HG03439 (cell line): Measurements from ENCODE around the gene SH3RF3.

Source experiments
- ATAC-seq: cut with Tn5 transposase; IDR thresholded peaks from one replicate; pipeline ENCODE4 v1.9.1; 2021; ENCODE audit warnings: mild to moderate bottlenecking, moderate library complexity; ENCODE audit not compliant: unreplicated experiment

Gene SH3RF3

DNA sequence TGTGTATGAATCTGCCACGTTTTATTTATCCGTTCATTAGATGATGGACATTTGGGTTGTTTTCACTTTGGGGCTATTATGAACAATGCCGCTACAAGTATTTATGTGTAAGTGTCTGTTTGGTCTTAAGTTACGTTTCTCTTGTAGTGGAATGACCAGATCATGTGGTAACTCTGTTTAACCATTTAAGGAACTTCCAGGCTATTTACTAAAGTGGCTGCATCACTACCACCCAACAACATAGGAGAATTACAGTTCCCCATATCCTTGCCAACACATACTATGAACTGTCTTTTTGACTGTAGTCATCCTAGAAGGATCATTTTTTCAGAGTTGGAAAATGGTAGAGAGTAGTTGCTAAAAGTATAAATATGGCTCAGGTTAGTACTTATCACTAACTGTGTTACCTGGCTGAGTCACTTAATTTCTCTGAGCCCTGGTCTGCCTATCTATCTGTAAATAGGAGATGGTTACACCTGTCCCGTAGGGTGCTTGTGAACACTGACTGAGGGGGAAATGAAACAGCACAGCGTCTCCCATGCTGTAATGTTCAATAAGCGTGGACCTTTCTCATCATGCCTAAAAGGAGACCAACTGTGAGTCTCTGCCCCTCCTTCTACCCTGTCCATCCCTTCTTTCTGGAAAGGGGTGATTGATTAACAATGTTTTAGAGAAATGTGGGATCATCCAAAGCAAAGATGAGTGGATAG lies 103.1 kb downstream of the SH3RF3 start:
- ATAC-seq = no peak

DNA sequence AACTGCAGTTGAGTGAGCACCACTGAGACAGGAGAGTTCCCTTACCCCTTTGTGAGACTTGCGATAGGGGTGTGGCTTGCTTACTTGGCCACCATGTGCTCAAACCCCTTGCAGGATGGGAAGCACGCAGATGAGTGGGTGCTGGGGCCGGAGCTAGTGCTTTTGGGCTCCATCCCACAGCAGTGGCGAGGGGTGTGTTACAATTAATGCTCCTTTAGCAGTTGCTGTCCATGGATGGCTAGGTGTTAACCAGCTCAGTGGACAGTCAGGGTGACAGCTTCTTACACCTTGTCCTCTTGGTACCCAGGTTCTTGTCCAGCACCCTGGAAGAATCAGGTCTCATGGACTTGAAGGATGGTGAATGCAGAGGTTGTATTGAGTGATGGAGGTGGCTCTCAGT lies 103.9 kb downstream of the SH3RF3 start:
- no peak for ATAC-seq

DNA sequence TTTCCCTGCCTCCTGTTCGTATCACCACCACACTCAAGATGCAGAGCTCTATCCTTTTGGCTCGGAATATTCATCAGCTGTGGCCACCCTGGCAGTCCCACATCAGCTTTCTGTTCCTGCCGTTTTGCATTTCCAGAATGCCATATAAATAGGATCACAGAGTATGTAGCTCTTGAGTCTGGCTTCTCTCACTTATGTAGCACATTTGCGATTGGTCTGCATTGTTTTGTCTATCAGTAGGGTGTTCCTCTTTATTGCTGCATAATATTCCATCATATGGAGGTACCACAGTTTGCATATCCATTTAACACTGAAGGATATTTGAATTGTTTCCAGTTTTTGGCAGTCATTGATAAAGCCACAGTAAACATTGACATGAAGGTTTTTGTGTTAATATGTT lies 104.6 kb downstream of the SH3RF3 start:
- no peak for ATAC-seq

DNA sequence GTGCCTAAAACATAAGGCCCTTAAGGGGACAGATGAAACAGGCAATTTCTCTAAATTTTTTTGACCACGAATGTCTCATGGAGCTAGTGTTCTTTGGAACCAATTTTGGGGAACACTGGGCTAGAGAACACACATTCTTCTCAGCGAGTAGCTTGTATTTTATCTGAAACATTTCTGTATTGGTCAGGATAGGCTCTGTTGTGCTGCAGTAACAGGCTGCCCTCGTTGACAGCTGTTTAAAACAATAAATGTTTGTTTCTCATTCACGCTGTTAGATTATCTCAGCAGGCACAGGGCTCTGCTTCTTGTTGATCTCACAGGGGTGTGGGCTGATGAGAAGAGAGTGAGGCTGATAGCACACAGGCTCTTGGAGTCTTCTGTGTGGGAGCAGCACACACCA lies 105.3 kb downstream of the SH3RF3 start:
- ATAC-seq = no peak

DNA sequence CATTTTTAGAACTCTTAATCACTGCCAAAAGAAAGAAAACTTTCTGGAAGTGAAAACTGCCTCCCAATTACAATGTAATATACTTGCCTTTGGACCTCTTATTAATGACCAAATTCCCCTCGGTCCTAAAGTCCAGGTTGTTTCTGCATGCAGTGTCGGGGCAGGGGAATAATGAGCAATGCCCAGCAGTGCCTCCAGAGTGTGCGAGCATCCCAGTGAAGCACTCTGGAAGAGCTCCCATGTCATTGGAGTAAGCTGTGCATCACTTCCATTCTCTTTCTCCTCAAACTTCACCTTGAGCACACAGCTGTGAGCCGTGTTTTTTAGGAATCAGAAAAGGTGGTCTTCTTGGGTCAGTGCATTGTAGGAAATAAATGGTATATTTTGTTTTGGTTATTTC lies 107.1 kb downstream of the SH3RF3 start:
- ATAC-seq = no peak

DNA sequence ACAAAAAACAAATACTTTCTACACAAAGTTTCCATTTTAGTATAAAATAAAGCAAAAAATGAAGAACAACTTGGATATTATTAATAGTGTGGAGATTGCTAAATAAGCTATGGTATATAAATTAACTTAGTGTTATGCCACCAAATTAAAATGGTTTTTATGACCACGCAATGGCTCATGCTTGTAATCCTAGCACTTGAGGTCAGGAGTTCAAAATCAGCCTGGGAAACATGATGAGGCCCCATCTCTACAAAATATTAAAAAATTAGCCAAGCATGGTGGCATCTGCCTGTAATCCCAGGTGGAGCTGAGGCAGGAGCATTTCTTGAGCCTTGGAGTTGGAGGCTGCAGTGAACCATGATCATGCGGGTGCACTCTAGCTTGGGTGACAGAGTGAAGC lies 108.8 kb downstream of the SH3RF3 start:
- no peak for ATAC-seq

DNA sequence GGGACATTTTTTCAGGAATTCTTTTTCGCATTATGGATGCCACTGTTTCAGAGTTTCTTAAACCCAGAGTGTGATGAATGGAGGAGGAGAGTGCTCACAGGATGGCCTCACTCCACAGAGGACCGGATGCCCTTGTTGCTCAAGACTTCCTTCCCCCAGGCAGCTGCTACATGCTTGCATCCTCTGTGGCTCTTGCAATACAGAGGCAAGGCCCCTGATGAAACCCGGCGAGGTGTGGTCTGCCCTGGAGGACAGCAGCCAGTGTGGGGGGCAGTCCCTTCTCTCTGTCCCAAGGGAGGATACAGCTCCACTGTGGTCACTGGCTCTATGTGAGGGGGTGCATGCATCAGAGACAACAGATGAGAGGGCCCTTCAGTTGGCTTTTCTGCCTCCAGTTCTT lies 109.6 kb downstream of the SH3RF3 start:
- no peak for ATAC-seq

DNA sequence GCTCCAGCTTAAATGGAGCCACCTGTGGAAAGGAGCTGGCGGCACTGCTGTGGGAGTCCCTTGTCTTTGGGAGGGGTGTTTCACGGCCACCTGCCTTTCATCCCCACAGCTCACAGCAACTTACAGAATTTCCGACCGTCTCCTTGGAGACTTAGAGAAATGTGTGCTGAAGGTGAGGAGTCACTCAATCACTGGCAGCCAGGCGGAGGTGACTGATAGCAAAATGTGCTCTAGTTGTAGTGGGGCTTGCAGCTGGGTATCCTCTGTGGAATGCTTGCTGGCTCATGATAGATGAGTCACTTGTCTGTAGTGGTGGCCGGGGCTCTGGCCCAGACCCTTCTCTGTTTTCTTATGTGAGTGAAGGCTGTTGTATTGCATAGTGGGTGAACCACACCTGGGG lies 110.7 kb downstream of the SH3RF3 start:
- no peak for ATAC-seq

DNA sequence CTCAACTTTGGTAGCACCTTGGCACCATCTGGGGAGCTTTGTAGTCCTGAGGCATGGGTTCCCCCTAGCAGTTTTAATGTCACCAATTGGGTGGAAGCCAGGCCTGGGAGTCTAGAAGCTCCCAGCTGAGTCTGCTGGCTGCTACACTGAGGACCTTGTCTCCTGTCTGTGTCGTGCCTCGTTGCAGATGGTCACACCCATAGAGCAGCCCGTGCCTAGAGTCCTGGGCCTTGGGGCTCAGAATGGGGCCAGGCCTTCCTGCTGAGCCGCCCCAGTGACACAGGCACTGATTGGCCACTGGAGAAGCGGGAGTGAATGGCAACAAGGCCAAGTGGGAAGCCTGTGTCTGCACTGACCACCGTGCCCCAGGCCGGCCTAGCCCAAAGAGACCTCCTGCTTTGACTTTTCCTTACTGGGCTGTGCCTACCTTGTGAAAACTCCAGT lies 113.2 kb downstream of the SH3RF3 start:
- no peak for ATAC-seq

DNA sequence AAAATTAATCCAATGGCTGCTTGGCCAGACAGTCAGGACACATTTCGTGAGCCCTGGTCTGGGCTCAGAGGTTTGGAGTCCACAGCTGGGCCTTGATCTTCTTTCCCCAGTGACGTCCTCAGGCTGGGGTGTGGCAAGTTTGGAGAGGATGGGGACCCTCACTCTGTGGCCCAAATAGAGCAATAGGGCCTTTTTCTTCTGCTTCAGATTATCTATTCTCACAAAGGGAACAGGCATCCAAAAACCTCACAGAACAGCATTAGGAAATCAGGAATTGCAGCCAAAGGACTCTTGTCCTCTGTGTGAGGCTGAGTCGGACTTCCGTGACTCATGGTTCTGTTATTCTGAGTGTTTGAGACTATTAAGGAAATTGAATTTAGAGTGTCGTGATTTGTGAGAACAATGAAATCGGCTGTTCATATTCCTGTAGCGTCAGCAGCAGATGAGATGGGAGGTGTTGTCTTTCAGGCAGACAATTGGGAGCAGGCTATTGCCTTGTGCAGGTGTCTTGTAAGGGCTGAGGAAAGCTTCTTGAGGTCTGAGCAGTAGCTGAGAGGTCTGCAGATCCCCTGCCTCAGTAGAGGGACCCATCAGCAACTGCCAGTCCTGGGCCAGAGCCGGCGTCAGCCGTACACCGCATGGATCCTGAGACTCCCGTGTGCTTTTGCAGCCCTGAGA lies 113.8 kb downstream of the SH3RF3 start:
- no peak for ATAC-seq

DNA sequence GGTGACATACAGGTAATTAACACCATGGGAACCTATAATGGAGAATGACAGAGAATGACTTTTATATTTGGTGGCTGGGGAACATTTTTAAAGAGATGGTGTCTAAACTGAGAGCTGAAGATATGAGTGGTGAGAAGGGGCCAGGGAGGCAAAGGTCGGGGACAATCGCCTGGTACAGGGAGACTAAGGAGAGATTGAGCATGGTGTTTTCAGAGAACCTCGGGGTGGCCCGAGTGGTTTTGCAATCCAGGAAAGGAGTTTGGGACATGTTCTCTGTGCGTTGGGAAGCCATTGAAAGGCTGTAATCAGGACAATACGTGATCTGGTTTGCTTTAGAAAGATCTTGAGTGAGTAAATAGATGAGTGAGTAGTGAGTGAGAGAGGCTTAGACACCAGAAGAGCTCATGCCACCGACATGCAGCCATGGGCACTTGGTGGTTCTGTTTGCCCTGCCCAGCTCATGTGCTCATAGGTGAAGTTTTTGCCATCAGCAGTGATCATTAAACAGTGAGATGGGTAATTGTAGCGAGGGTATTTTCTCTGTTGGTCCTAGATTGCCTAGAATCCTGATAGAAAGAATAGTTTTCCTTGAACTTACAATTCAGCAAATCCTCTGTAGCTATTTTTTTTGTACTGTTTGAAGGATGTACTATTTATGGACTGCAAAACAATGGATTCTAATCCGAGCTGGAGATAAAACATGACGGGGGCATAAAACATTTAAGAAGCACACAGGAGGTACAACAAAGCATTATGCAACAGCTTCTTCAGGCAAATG lies 114.7 kb downstream of the SH3RF3 start:
- no peak for ATAC-seq

DNA sequence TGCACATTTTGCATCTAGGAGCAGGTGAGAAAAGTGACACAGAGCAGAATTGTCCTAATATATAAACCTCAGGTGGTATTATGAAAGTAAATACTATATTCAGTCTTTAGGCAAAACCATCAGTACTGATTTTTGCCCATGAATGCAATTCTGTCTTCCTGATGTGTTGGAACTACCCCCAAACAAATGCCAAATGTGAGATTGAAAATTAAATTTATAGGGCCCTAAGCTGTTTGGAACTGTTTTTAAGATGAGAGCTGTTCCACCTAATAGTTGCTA lies 115.2 kb downstream of the SH3RF3 start:
- ATAC-seq = no peak

DNA sequence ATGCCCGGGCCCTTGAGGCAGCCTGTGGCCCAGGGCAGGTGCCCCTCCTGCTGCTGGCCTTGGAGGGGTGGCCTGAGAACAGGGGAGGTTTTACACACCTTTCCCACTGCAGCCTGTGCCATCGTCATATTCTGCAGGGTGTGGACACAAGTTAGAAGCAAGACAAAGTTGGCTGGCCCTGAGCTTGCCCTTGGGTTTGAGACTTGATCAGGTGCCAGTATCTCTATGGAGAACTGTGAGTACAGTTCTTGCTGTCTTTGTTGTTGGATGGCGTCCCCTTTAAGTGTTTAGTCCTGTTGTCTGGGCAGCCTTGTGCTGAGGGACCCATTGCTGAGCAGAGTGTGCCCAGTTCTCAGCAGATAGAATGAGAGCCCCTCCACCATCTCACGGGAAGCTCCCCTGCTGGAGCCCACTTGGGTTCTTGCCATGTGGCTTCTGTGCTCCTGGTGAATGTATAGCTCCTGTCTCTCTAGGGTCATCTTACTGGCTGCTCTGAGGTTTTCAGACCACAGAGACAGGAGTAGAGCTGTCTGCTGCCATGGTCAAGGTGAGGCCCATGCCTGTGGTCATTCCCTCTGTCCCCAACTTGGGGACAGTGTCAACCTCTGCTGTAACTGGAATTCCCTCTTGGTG lies 115.9 kb downstream of the SH3RF3 start:
- ATAC-seq = no peak

DNA sequence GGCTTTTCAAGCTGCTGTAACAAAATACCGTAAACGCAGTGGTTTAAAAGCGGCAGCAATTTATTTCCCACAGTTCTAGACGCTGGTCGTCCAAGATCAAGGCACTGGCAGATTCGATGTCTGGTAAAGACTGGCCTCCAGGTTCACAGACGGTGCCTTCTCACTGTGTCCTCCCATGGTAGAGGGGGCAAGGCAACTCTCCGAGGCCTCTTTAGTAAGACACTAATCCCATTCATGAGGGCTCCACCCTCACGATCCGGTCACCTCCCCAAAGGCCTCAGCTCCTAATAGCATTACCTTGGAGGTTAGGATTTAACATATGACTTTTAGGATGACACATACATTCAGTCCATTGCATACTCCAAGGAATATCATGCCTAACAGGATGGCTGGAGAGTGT lies 117.2 kb downstream of the SH3RF3 start:
- ATAC-seq = no peak

DNA sequence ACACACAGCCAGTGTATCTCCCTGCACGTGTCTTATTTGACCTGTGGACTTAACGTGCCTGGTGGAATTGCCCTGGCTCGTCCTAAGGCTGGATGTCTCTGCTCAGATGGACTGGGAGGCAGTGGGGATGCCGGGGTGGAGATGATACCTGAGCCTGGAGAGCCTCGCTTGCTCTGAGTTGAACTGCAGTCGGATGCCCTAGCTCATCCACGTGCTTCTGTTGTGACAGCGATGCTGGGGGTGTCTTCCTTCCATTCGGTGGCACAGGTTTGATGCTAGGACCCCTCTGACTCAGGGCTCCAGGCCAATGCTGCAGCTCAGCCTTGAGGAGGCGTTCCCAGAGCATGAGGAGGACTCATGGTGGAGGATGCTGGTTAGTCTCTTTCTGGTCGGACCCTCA lies 117.6 kb downstream of the SH3RF3 start:
- ATAC-seq = no peak

DNA sequence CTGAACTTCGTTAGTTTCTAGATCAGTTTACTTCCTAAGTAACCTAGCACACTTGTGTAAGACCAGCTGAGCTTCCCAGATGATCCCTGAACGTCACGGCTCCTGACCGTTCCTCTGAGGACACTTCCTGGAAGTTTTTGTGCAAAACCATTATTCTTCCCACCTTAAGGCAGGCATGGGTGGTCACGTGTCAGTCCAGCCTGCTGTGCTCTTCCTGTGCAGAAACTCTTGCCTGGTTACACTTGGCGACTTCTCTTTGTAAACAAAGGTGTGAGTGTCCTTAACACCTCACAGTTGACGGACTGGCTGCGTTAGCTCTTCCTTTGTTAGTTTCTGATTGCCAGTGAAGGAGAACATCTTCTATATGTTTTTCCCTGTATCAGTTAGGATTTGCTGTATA lies 118.3 kb downstream of the SH3RF3 start:
- ATAC-seq = no peak

DNA sequence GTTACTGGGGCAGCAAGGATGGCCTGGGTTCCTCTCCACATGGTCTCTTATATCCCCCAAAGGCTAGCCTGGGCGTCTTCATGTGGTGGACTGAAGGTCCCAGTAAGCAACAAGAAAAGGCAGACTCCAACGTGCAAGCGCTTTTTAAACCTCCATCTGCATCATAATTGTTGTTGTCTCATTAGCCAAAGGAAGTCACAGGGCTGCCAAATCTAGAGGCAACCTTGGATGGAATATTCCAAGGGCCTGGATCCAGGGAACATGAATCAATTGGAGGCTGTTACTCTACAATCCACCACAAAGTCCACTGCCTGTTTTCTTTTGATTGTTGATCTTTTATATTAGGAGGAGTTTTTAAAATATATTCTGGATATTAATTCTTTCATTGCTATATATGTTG lies 118.8 kb downstream of the SH3RF3 start:
- no peak for ATAC-seq

DNA sequence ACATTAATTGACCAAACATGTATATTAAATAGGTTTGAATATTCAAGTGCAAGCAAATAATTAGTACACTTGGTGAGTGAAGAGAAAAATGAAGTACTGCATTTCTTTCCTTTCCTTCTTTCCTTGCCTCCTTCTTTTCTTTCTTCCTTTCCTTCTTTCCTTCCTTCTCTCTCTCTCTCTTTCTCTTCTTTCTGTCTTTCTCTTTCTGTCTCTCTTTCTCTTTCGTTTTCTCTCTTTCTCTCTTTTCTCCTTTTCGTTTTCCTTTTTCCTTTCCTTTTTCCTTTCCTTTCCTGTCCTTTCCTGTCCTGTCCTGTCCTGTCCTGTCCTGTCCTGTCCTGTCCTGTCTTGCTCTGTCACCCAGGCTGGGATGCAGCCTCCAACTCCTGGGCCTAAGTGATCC lies 119.6 kb downstream of the SH3RF3 start:
- ATAC-seq = no peak

DNA sequence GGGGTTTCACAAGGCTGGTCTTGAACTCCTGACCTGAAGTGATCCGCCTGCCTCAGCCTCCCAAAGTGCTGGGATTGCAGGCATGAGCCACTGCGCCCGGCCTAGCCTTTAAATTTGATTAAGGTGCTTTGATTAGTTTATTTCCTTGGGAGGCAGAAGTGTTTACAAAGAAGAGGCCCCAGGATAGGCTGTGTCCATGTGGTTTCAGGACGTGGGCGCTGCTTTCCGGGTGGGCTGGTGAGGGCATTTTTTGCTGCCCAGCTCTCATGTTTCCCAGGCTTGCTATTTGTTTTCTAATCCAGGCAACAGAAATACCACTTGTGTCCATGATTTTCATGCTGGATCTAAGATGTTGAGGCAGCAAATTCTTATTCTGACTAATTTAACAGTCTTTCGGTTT lies 124.2 kb downstream of the SH3RF3 start:
- ATAC-seq = no peak

DNA sequence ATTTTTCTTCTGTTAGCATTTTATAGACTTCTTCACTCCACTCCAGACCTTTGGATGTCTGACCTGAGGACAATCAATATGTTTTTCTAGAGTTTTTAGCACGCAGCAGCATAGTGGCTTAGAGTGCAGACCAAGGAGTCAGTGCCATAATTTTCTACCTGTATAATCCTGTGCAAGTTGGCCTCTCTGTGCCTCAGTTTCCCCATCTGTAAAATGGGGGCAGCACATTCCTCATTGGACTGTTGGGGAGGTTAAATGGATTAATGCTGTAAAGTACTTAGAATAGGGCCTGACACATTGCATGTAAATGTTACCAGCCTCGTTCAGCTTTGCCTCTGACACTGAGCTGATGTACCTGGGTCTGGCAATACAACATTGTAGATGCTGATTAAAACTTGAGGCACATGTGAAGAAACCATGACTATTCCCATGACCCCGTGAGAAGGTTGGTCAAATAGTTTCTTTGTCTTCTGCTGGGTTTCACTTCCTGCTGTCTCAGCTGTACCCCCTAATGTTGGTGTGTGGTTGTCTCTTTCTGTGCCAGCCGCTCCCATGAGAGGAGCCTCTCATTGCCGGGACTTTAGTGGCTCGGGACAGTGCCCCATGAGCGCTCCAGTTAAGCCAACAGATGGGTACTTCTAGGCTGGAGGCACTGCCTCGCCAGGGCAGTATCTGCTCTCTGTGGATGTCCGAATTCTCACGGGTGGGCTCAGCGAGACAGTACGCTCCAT lies 125.3 kb downstream of the SH3RF3 start:
- ATAC-seq = no peak

DNA sequence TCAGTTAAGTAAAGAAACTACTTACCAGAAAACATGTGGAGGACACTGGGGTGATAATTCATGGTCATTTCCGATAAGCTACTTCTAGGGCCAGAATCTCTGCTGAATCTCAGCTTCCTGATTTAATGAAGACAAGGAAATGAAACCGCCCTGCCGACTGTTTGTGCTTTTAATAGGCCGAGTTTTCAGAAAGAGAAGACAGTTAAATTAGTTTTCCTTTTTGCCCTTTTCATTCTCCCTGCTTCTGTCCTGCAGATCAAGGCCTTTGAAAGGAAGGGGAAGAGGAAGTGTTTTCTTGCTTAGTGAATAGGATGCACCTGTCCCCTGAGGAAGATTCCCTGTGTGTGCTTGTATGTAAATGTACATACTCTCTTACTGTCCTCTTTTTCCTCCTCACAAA lies 126.6 kb downstream of the SH3RF3 start:
- no peak for ATAC-seq
